WTC11 (cell line): ENCODE results near the gene NPLOC4.

Experiments used
- CTCF ChIP-seq: fragments of 200-600 bp; IDR thresholded peaks from 2 replicates; pipeline ENCODE4 v1.8.0; 2022; ENCODE audit warnings: antibody characterized with exemption
- FOXP4 ChIP-seq: sonication (generic); formaldehyde crosslinking; IDR thresholded peaks from 2 replicates; pipeline ENCODE4 v1.8.0; 2022; ENCODE audit warnings: mild to moderate bottlenecking, missing genetic modification reagents
- SP1 ChIP-seq: sonication (generic); formaldehyde crosslinking; conservative IDR thresholded peaks from 2 replicates; pipeline ENCODE4 v1.8.1; 2022; ENCODE audit warnings: missing genetic modification reagents
- TEAD4 ChIP-seq: sonication (generic); formaldehyde crosslinking; IDR thresholded peaks from 2 replicates; pipeline ENCODE4 v1.8.0; 2022; ENCODE audit warnings: mild to moderate bottlenecking, missing genetic modification reagents
- USF2 ChIP-seq: sonication (generic); formaldehyde crosslinking; IDR thresholded peaks from 2 replicates; pipeline ENCODE4 v1.8.1; 2023; ENCODE audit warnings: mild to moderate bottlenecking, missing genetic modification reagents, moderate library complexity
- ZNF138 ChIP-seq: sonication (generic); formaldehyde crosslinking; conservative IDR thresholded peaks from 2 replicates; pipeline ENCODE4 v1.8.1; 2022; ENCODE audit warnings: mild to moderate bottlenecking, moderate library complexity, missing genetic modification reagents

GRCh38 chr17:81510785-81511553 is 125.9 kb downstream of the NPLOC4 start:
- TF ChIP-seq USF2 (CRISPR knock-in tag) (no peak), CTCF (no peak), TEAD4 (no peak), SP1 (CRISPR knock-in tag) (no peak), FOXP4 (no peak; the same call in 1 of the 2 replicates), ZNF138 (no peak)
